Mucosa of rectum (tissue), 2 donors: ENCODE data around the gene MCCD1.
A peak's percentile ranks its signal among the peaks of the same experiment; 100 is the strongest.
"Not testable (repeated sequence)": the region's sequence is repeated elsewhere in the genome, so short reads cannot be mapped to it uniquely, and the experiment has no call there.

ENCODE experiments used
- H3K27ac ChIP-seq, 2 donors: one replicate each; pipeline ENCODE4 v1.7.0; 2013; ENCODE audit warnings: inconsistent platforms in 2 of 2, low read depth in 2 of 2, low read length in 2 of 2
- H3K27me3 ChIP-seq, 2 donors: one replicate each; pipeline ENCODE4 v1.7.0; 2013; ENCODE audit warnings: low read length in 2 of 2; ENCODE audit not compliant: control insufficient read depth in 2 of 2, insufficient read depth in 2 of 2
- H3K36me3 ChIP-seq, 2 donors: one replicate each; pipeline ENCODE4 v1.7.0; 2013; ENCODE audit warnings: low read length in 2 of 2; ENCODE audit not compliant: control insufficient read depth in 2 of 2, insufficient read depth in 2 of 2
- H3K4me1 ChIP-seq, 2 donors: one replicate each; pipeline ENCODE4 v1.7.0; 2013; ENCODE audit warnings: low read length in 2 of 2, mild to moderate bottlenecking in 1 of 2; ENCODE audit not compliant: control insufficient read depth in 2 of 2, insufficient read depth in 2 of 2
- H3K4me3 ChIP-seq, 2 donors: one replicate each; pipeline ENCODE4 v1.7.0; 2013; ENCODE audit warnings: low read length in 2 of 2
- H3K9ac ChIP-seq, 2 donors: one replicate each; pipeline ENCODE4 v1.7.0; 2013; ENCODE audit warnings: low read length in 2 of 2, low read depth in 1 of 2, mild to moderate bottlenecking in 1 of 2
- H3K9me3 ChIP-seq, 2 donors: one replicate each; pipeline ENCODE4 v1.7.0; 2013; ENCODE audit warnings: low read length in 2 of 2; ENCODE audit not compliant: control insufficient read depth in 2 of 2
- donor health status: healthy.
- donor health status: Normal muscosa, but diverticular disease.

The MCCD1 gene

DNA sequence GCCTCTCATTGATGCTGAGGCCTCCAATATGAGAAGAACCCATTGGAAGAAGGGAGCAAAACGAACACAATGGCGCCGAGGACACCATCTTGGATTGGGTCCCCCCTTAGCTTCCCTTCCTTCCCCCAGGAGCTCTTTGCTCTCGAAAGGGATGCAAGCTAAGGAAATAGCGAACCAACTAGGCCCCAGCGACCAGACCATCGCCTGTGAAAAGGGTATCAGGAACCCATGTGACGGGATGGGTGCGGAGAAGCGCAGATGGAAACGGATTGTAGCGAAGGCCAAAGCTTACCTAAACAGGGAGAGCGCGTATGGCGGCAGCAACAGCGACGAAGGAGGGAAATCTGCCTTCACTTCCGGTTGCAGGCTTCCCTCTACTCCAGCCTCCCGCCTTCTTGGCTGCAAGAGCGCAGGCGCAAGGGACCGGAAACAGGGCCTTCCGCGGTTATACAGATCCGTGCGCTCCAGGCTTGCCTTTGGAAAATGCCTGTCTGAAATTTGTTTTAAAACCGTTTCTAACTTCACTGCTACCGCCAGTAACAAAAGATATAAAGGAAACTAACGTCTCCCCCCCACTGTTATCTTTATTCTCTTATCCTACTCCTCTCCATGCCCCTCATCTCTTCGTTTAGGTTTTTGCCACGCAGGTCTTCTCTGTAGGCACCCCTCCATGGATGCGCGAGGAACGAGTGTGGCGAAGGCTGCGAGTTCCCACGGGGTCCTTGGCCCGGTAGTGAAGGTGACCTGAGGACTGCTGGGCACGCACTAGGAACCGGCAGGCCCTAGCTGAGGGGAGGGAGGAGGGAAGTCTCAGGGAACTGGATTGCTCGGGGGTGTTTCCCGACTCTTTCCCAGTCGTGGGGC is 13.1 kb downstream of the MCCD1 start, which contains the start of gene DDX39B:
Gene DDX39B (minus strand): TSS at position 346 of the 864 bp plus-strand sequence. CDS start 1,471 bp downstream, outside the sequence.
- Histone ChIP-seq H3K4me1 (peaks cover 23 to 29% of the 10 kb centered on the region in 2 donors), H3K27me3 (no peaks in the 10 kb centered on the region), H3K9me3 (no peaks in the 10 kb centered on the region), H3K9ac (peak within 1 kb of the TSS; percentile 92 to 96), H3K36me3 (peaks cover 24 to 27% of the 10 kb centered on the region in 2 donors), H3K27ac (peak within 1 kb of the TSS; percentile 92 to 93), H3K4me3 (peak within 1 kb of the TSS; percentile 96 to 98)

DNA sequence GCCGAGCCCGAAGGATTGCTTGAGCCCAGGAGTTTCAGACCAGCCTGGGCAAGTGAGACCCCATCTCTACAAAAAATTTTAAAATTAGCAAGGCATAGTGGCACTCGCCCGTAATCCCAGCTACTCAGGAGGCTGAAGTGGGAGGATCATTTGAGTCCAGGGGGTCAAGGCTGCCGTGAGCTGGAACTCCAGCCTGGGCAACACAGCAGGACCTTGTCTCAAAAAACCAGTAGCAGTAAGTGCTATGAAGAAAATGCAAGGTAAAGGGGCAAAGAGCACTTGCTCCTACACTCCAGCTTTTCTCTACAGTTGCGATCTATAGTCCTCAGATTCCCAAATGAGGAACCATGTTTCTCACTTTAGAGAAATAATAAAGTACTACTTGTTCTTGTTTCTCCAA is 14.9 kb downstream of the MCCD1 start:
- no peak overlapping the region for H3K27ac ChIP-seq
- no peak overlapping the region for H3K9ac ChIP-seq

DNA sequence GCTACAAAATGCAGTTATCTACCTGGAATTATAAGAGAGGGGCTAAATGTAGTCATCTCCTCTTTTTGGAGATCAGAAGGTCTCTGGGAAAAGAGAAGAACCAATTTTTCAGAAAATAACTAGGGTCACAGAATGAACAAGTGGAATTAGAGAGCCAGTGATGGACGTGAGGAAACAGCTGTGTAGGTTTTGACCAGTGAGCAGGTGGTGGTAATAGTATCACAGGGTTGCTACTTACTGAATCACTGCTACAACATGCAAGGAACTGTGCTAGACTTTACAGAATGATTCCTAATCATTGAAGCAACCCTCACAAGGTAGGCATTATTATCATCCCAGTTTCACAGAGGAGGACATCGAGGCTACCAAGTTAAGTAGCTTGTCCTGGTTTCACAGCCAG is 15.9 kb downstream of the MCCD1 start:
- Histone ChIP-seq H3K4me3 (no peak overlapping the region), H3K27ac (no peak overlapping the region), H3K4me1 (peaks cover 27 to 31% of the 10 kb centered on the region in 2 donors), H3K27me3 (no peaks in the 10 kb centered on the region), H3K9me3 (no peaks in the 10 kb centered on the region), H3K36me3 (peaks cover 10 to 12% of the 10 kb centered on the region in 2 donors), H3K9ac (no peak overlapping the region)

More for the DNA sequence above, 14.9 kb downstream of the MCCD1 start:
- Histone ChIP-seq H3K4me3 (no peak overlapping the region), H3K9me3 (no peaks in the 10 kb centered on the region), H3K36me3 (peaks cover 17% of the 10 kb centered on the region in 2 donors), H3K27me3 (no peaks in the 10 kb centered on the region), H3K4me1 (peaks cover 33 to 39% of the 10 kb centered on the region in 2 donors)

DNA sequence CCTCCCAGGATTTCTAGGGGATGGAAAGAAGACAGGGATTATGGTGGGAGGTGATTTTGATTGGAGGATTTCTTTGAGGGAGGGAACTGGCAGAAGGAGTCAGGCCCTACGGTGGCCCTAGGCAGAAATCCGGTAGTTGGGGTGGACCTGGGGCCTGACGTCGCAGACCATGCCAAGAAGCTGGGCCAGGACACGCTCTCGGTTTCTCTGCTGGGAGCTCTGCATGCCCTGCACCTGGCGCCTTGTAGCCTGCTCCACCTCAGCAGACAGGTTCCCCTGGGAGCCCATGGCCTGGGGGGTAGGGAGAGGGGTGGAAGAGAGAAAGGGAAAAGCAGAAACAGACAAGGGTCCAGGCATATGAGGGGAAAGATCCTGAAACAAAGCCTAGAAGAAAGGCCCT is 16.5 kb downstream of the MCCD1 start:
- Histone ChIP-seq H3K27me3 (no peaks in the 10 kb centered on the region), H3K4me3 (no peak overlapping the region), H3K36me3 (peaks cover 4 to 6% of the 10 kb centered on the region in 2 donors), H3K9me3 (no peaks in the 10 kb centered on the region), H3K9ac (no peak overlapping the region), H3K4me1 (peaks cover 22 to 25% of the 10 kb centered on the region in 2 donors), H3K27ac (no peak overlapping the region)

DNA sequence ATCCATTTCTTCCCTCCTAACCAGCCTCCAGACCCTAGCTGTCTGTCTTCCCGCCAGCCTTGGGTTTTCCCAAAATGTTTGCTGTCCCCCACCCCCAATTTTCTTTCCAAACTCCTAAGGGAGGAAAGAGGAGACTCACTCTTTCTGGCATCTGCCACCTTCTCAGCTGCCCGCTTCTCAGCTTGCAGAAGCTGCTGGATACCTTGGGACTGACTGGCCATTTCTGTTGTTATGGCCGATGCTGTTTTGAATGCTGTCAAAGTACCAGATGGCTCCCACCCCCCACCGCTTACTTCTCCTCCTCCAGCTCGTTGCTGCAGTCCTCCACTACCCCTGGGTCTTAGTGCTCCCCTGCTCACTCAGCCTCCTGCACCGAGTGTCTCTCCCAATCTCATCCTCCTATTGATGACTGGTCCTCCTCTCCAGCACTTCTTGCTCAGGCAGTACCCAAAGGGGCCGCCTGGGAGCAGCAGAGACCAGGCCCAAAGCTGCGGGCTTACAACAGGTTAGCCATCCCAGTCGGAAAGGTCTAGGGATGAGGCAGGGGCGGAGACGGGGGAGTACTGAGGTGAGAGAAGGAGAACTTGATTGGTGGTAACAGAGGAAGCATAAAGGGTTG is 17.7 kb downstream of the MCCD1 start, which contains the start of gene ATP6V1G2:
Gene ATP6V1G2 (minus strand): TSS at position 270 of the 619 bp plus-strand sequence. CDS start 49 bp downstream, at position 221.
- Histone ChIP-seq H3K9me3 (no peaks in the 10 kb centered on the region), H3K4me1 (peaks cover 15 to 19% of the 10 kb centered on the region in 2 donors), H3K27me3 (no peaks in the 10 kb centered on the region), H3K36me3 (peaks cover 3 to 14% of the 10 kb centered on the region in 2 donors), H3K4me3 (peak within 1 kb of the TSS; percentile 72 to 79), H3K27ac (peak within 1 kb of the TSS; percentile 75 to 80), H3K9ac (peak within 1 kb of the TSS; percentile 78 to 81)

DNA sequence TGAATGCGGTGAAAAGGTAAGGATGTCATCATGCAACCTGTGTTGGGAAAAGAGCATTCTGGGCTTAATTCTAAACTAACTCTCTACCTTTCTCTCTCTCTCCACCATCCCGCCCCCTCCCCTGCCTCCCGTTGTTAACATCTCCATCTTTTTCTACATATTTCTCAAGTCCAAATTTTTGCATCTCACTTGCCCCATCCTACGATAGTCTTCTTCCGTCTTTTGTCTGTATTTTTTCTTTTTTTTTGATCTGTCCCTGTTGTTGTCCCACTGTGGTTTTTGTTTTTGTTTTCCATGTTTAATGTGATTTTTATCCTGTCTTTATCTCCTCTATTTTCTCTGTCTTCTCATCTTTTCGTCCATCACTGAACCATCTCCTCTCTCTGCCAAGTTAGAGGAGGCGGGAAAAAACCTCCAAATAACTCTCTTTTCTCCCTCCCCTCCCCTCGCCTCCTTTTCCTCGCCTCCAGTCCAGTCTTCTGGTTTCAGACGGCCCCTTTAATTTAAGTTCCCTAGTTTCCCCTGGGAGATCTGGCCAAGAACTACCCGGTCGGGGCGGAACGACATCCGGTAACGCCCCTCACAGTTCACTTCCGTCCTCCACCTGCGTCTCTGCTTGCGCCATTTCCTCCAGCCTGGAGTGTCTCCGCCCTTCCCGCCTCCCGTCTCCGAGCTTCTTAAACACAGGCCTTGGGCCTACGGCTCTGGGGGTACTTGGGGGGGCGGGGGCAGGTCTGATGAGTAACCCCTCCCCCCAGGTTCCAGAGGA is 18.4 kb downstream of the MCCD1 start, which contains the start of gene NFKBIL1:
Gene NFKBIL1 (plus strand): TSS at position 651 of the 769 bp plus-strand sequence. CDS start 87 bp downstream, at position 738.
- peak within 1 kb of the TSS; percentile 75 to 80 for H3K27ac ChIP-seq
- H3K36me3 ChIP-seq, result peaks cover 3 to 14% of the 10 kb centered on the region in 2 donors
- peaks cover 15 to 19% of the 10 kb centered on the region in 2 donors for H3K4me1 ChIP-seq
- no peaks in the 10 kb centered on the region for H3K9me3 ChIP-seq
- H3K9ac ChIP-seq, result peak within 1 kb of the TSS; percentile 78 to 81
- no peaks in the 10 kb centered on the region for H3K27me3 ChIP-seq
- H3K4me3 ChIP-seq, result peak within 1 kb of the TSS; percentile 72 to 79

DNA sequence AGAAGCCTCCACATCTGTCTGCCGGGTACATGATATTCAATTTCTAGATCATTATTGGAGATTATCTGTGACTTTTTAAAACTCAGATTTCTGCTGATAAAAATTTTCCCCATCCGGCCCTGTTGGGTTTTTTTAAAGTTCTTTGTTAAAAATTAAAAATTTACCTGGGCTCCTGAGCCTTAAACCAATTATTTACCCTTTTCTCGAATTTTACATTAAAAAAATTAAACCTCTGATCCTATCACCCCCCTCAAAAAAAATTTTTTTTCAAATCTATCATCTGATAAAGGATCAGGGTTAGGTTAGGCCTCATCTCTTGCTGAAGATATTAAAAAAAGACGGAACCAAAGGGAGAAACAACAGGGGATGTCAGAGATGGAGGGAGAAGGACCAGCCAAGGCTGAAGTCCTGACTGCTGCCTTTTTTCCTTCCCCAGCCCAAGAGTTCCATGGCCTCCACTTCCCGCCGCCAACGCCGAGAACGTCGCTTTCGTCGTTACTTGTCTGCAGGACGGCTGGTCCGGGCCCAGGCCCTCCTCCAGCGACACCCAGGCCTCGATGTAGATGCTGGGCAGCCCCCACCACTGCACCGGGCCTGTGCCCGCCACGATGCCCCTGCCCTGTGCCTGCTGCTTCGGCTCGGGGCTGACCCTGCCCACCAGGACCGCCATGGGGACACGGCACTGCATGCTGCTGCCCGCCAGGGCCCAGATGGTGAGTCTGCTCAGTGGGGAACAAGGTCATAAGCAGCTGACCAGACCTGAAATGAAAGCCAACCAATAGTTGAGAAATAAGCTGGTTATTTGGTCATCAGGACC is 19.2 kb downstream of the MCCD1 start:
- Histone ChIP-seq H3K36me3 (peaks cover 3 to 14% of the 10 kb centered on the region in 2 donors), H3K27me3 (no peaks in the 10 kb centered on the region), H3K9ac (peak overlapping the region; percentile 78 to 81), H3K4me1 (peaks cover 15 to 17% of the 10 kb centered on the region in 2 donors), H3K27ac (peak overlapping the region; percentile 75 to 80), H3K9me3 (no peaks in the 10 kb centered on the region), H3K4me3 (peak overlapping the region; percentile 72 to 79)

DNA sequence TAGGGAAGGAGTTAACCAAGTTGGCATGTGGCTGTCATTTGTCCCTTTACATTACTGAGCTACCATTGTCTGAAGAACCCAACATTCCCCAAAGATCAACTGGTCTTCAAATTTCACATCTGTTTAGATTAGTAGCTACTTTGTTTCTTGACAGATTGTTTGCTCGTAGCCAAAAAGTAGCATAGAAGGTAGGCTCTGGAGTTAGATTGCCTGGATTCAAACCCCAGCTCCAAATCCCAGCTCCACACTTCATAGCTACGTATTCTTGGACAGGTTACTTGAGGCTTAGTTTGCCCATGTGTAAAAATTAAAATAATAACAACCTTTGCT is 19.7 kb downstream of the MCCD1 start:
- Histone ChIP-seq H3K27me3 (no peaks in the 10 kb centered on the region), H3K9me3 (no peaks in the 10 kb centered on the region), H3K4me1 (peaks cover 15% of the 10 kb centered on the region in 2 donors), H3K36me3 (peaks cover 3 to 16% of the 10 kb centered on the region in 2 donors), H3K27ac (no peak overlapping the region), H3K9ac (peak overlapping the region in 1 of 2 donors; percentile 81), H3K4me3 (peak overlapping the region; percentile 14 to 79)

DNA sequence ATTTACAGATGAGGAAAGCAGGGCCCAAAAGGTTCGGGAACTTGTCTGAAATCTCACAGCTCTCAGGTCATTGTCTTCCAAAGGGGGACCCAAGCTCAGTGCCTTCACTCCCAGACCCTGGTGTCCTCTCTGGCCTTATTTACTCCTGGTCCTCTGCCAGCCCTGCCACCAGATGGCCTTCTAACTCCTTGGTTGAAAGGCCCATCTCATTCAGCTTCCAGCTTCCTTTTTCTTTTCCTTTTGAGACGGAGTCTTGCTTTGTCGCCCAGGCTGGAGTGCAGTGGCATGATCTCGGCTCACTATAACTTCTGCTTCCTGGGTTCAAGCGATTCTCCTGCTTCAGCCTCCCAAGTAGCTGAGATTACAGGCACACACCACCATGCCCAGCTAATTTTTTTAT is 22.6 kb downstream of the MCCD1 start:
- H3K36me3 ChIP-seq, result peaks cover 3 to 19% of the 10 kb centered on the region in 2 donors
- not testable (repeated sequence) for H3K27me3 ChIP-seq, H3K9me3 ChIP-seq, H3K9ac ChIP-seq, H3K4me3 ChIP-seq, H3K27ac ChIP-seq
- peaks cover 12 to 15% of the 10 kb centered on the region in 2 donors for H3K4me1 ChIP-seq
